Naive thymus-derived CD4-positive, alpha-beta T cell (primary cell): ENCODE results near the gene THG1L. TPM values are rescaled to one million over a fixed set of nuclear protein-coding genes. Genes with fewer than 3 reads are reported as not detected.
"Not testable (repeated sequence)": the region's sequence is repeated elsewhere in the genome, so short reads cannot be mapped to it uniquely, and the experiment has no call there.

Experiments
- ATAC-seq: fragments of 150-1000 bp; cut with Tn5 transposase; 2 replicates; pipeline ENCODE4 v1.10.0; 2021; ENCODE audit warnings: mild to moderate bottlenecking, moderate library complexity
- CTCF ChIA-PET: fragments of 350-600 bp; sonication (Branson Sonifier 250); formaldehyde crosslinking; loops from one replicate; lab custom pipeline; 2021; ENCODE audit warnings: antibody characterized with exemption; lab: Charles Lee
- POLR2A ChIA-PET: fragments of 350-600 bp; sonication (Branson Sonifier 250); formaldehyde crosslinking; loops from one replicate; lab custom pipeline; 2021; ENCODE audit warnings: antibody characterized with exemption, inconsistent platforms; lab: Charles Lee
- DNase-seq, 9 donors: peaks; one replicate each; pipeline versions ENCODE4 v3.0.0 to v3.0.0-alpha.2; 2020 to 2022; ENCODE audit warnings: mixed read lengths in 1 of 9
- H3K27ac ChIP-seq: one replicate; pipeline ENCODE4 v1.7.0; 2013; ENCODE audit warnings: mild to moderate bottlenecking, low read depth, low read length, moderate library complexity
- H3K27me3 ChIP-seq, 2 donors: one replicate each; pipeline ENCODE4 v1.7.0; 2013; ENCODE audit warnings: low read length in 2 of 2, mild to moderate bottlenecking in 2 of 2, moderate library complexity in 2 of 2; ENCODE audit not compliant: control insufficient read depth in 2 of 2, insufficient read depth in 2 of 2
- H3K36me3 ChIP-seq, 3 experiments: 1 replicate in 2 of 3; 2 replicates in 1 of 3; pipeline ENCODE4 v1.7.0; 2013; ENCODE audit warnings: low read length in 3 of 3, mild to moderate bottlenecking in 3 of 3, moderate library complexity in 1 of 3; ENCODE audit not compliant: insufficient read depth in 3 of 3, control insufficient read depth in 2 of 3
- H3K4me1 ChIP-seq, 2 donors: one replicate each; pipeline ENCODE4 v1.7.0; 2013; ENCODE audit warnings: low read length in 2 of 2, mild to moderate bottlenecking in 2 of 2, moderate library complexity in 1 of 2; ENCODE audit not compliant: control insufficient read depth in 2 of 2, insufficient read depth in 2 of 2
- H3K4me3 ChIP-seq: 2 replicates; pipeline ENCODE4 v1.7.0; 2013; ENCODE audit warnings: mild to moderate bottlenecking, low read length
- H3K9me3 ChIP-seq, 3 experiments: 1 replicate in 2 of 3; 2 replicates in 1 of 3; pipeline ENCODE4 v1.7.0; 2013; ENCODE audit warnings: low read length in 3 of 3; ENCODE audit not compliant: control insufficient read depth in 2 of 3
- H3K27ac Mint-ChIP-seq, 9 donors: one replicate each; pipeline ENCODE4 v1.8.0; 2020 to 2022; ENCODE audit warnings: mixed read lengths in 9 of 9, mild to moderate bottlenecking in 8 of 9, moderate library complexity in 5 of 9, inconsistent platforms in 2 of 9
- H3K27me3 Mint-ChIP-seq, 5 donors: one replicate each; pipeline ENCODE4 v1.8.0; 2021 to 2022; ENCODE audit warnings: mixed read lengths in 5 of 5, mild to moderate bottlenecking in 1 of 5
- H3K36me3 Mint-ChIP-seq, 5 donors: one replicate each; pipeline ENCODE4 v1.8.0; 2020 to 2022; ENCODE audit warnings: mixed read lengths in 5 of 5, mild to moderate bottlenecking in 3 of 5, inconsistent platforms in 1 of 5
- H3K4me1 Mint-ChIP-seq, 7 donors: one replicate each; pipeline ENCODE4 v1.8.0; 2020 to 2022; ENCODE audit warnings: mixed read lengths in 7 of 7, mild to moderate bottlenecking in 3 of 7, inconsistent platforms in 1 of 7
- H3K4me3 Mint-ChIP-seq, 10 donors: one replicate each; pipeline ENCODE4 v1.8.0; 2020 to 2022; ENCODE audit warnings: mild to moderate bottlenecking in 10 of 10, mixed read lengths in 10 of 10, moderate library complexity in 6 of 10, inconsistent platforms in 2 of 10
- H3K9me3 Mint-ChIP-seq, 11 donors: one replicate each; pipeline ENCODE4 v1.8.0; 2020 to 2022; ENCODE audit warnings: mixed read lengths in 11 of 11, mild to moderate bottlenecking in 4 of 11, inconsistent platforms in 1 of 11, moderate library complexity in 1 of 11
- intact Hi-C, 2 donors: fragments of 100-400 bp; cut with micrococcal nuclease; formaldehyde crosslinking; loops; one replicate each; pipeline ENCODE4 v1.15.1; 2023
- polyA plus RNA-seq, 2 donors: library from polyadenylated mRNA; unstranded; fragments of 300-500 nt; fragmentation: Illumina TruSeq; gene quantifications; one replicate each; pipeline ENCODE4 v1.2.3, GENCODE V29; 2021
- total RNA-seq, 6 experiments: library from RNA in 5 of 6; stranded (reverse) in 5 of 6; gene quantifications; 1 replicate in 5 of 6; 2 replicates in 1 of 6; pipeline ENCODE4 v1.2.3 and lab custom pipeline; 2021 to 2026

The THG1L gene
- total and polyA plus RNA-seq, 7 experiments from 2014 or later = 4.6 to 17.4 (median 7.0) TPM

GRCh38 chr5:157721159-157721558 is 10.1 kb upstream of the THG1L start:
- POLR2A ChIA-PET = no interaction called here
- CTCF ChIA-PET = no interaction called here
- no peak overlapping the region for H3K4me3 ChIP-seq
- peaks cover 0 to 9% (median 2%) of the 10 kb centered on the region in 11 donors for H3K9me3 Mint-ChIP-seq
- H3K4me3 Mint-ChIP-seq = no peak overlapping the region
- H3K27me3 ChIP-seq = no peaks in the 10 kb centered on the region
- H3K36me3 Mint-ChIP-seq = peaks cover 6 to 17% (median 10%) of the 10 kb centered on the region in 5 donors
- no peak overlapping the region for H3K27ac ChIP-seq
- intact Hi-C loops = no loop called here
- H3K27ac Mint-ChIP-seq = no peak overlapping the region
- DNase-seq = no peak
- H3K36me3 ChIP-seq = no peaks in the 10 kb centered on the region
- no peaks in the 10 kb centered on the region for H3K9me3 ChIP-seq
- ATAC-seq = no peak
- peaks cover 9 to 33% (median 16%) of the 10 kb centered on the region in 7 donors for H3K4me1 Mint-ChIP-seq
- no peaks in the 10 kb centered on the region for H3K4me1 ChIP-seq
- peaks cover 0 to 6% (median 0%) of the 10 kb centered on the region in 5 donors for H3K27me3 Mint-ChIP-seq

- H3K27ac ChIP-seq, POLR2A ChIA-PET, CTCF ChIA-PET, intact Hi-C loops, H3K4me1 ChIP-seq, H3K27me3 Mint-ChIP-seq, H3K9me3 Mint-ChIP-seq, H3K4me3 ChIP-seq, H3K4me3 Mint-ChIP-seq, DNase-seq, H3K36me3 ChIP-seq, H3K9me3 ChIP-seq, H3K27me3 ChIP-seq, ATAC-seq: not testable (repeated sequence)
- Mint-ChIP-seq H3K27ac (peak overlapping the region in 1 of 9 donors; percentile 27), H3K36me3 (peaks cover 6 to 16% (median 12%) of the 10 kb centered on the region in 5 donors), H3K4me1 (peaks cover 7 to 20% (median 9%) of the 10 kb centered on the region in 7 donors)
These were observed 8.3 kb upstream of the THG1L start for GRCh38 chr5:157722895-157723294.

- ATAC-seq, CTCF ChIA-PET, POLR2A ChIA-PET, H3K27ac Mint-ChIP-seq, intact Hi-C loops, H3K4me3 ChIP-seq, H3K27ac ChIP-seq, H3K9me3 Mint-ChIP-seq, H3K36me3 ChIP-seq, H3K9me3 ChIP-seq, DNase-seq, H3K4me1 ChIP-seq, H3K4me3 Mint-ChIP-seq, H3K27me3 ChIP-seq, H3K27me3 Mint-ChIP-seq: not testable (repeated sequence)
- Mint-ChIP-seq H3K36me3 (peaks cover 6 to 14% (median 12%) of the 10 kb centered on the region in 5 donors), H3K4me1 (peaks cover 4 to 16% (median 10%) of the 10 kb centered on the region in 7 donors)
These were observed 4.6 kb upstream of the THG1L start for GRCh38 chr5:157726607-157727006.

- H3K27ac Mint-ChIP-seq, H3K9me3 Mint-ChIP-seq, H3K4me3 Mint-ChIP-seq, H3K9me3 ChIP-seq, POLR2A ChIA-PET, H3K4me3 ChIP-seq, H3K27me3 ChIP-seq, H3K4me1 ChIP-seq, ATAC-seq, DNase-seq, H3K27me3 Mint-ChIP-seq, H3K27ac ChIP-seq, H3K36me3 ChIP-seq, intact Hi-C loops: not testable (repeated sequence)
- CTCF ChIA-PET = interaction anchor here (1.4 kb wide), 1 partner anchor 16 kb away, joined by 3 read pairs; the partner anchor contains the start of gene LSM11
- H3K4me1 Mint-ChIP-seq = peaks cover 13 to 24% (median 20%) of the 10 kb centered on the region in 7 donors
- H3K36me3 Mint-ChIP-seq = peaks cover 0 to 11% (median 6%) of the 10 kb centered on the region in 5 donors
These were observed 3.4 kb upstream of the THG1L start for GRCh38 chr5:157727858-157728257.

- ATAC-seq (no peak), DNase-seq (no peak)
- Mint-ChIP-seq H3K27me3 (no peaks in the 10 kb centered on the region), H3K27ac (no peak overlapping the region), H3K4me1 (peaks cover 9 to 26% (median 23%) of the 10 kb centered on the region in 7 donors), H3K36me3 (peaks cover 4 to 14% (median 6%) of the 10 kb centered on the region in 5 donors), H3K9me3 (peaks cover 0 to 4% (median 0%) of the 10 kb centered on the region in 11 donors), H3K4me3 (no peak overlapping the region)
- no peaks in the 10 kb centered on the region for H3K27me3 ChIP-seq
- H3K9me3 ChIP-seq = no peaks in the 10 kb centered on the region
- H3K4me3 ChIP-seq = no peak overlapping the region
- H3K4me1 ChIP-seq = peaks cover 3 to 7% of the 10 kb centered on the region in 2 donors
- CTCF ChIA-PET = no interaction called here
- intact Hi-C loops = loop anchor here (2.0 to 5.0 kb wide), 4 partner anchors 127 to 587 kb away; partner anchors contain the start of gene MED7 (in 2 of the 2)
- POLR2A ChIA-PET = interaction anchor here (1.9 kb wide), 1 partner anchor 587 kb away, joined by 5 read pairs; the partner anchor contains the start of gene MED7
- no peak overlapping the region for H3K27ac ChIP-seq
- peaks cover 0 to 4% (median 0%) of the 10 kb centered on the region in 3 experiments for H3K36me3 ChIP-seq
These were observed 1.4 kb upstream of the THG1L start for GRCh38 chr5:157729858-157730257.

- DNase-seq (no peak), ATAC-seq (no peak)
- Mint-ChIP-seq H3K9me3 (peaks cover 0 to 4% (median 0%) of the 10 kb centered on the region in 11 donors), H3K27ac (peak overlapping the region; percentile 80 to 98 (median 93)), H3K4me1 (peaks cover 9 to 26% (median 23%) of the 10 kb centered on the region in 7 donors), H3K27me3 (no peaks in the 10 kb centered on the region), H3K4me3 (peak overlapping the region; percentile 87 to 99 (median 97)), H3K36me3 (peaks cover 0 to 14% (median 7%) of the 10 kb centered on the region in 5 donors)
- intact Hi-C loops = loop anchor here (1.0 to 5.0 kb wide), 11 partner anchors 12 to 1478 kb away; partner anchors contain the start of genes CLINT1 (in 2 of the 2), LSM11 (in 2 of the 2), MED7 (in 2 of the 2) and RNF145 (in 1 of the 2)
- ChIA-PET POLR2A (interaction anchor here (0.6 to 1.9 kb wide), 4 partner anchors 88 to 819 kb away, joined by 3 to 5 read pairs (median 4); partner anchors contain the start of gene MED7), CTCF (interaction anchor here (0.6 to 2.5 kb wide), 3 partner anchors 13 to 466 kb away, joined by 3 to 19 read pairs (median 3); partner anchors contain the start of gene LSM11)
- no peaks in the 10 kb centered on the region for H3K9me3 ChIP-seq
- H3K4me3 ChIP-seq = peak overlapping the region; percentile 73
- H3K27me3 ChIP-seq = no peaks in the 10 kb centered on the region
- H3K27ac ChIP-seq = peak overlapping the region; percentile 73
- peaks cover 0 to 12% (median 0%) of the 10 kb centered on the region in 3 experiments for H3K36me3 ChIP-seq
- peaks cover 3 to 7% of the 10 kb centered on the region in 2 donors for H3K4me1 ChIP-seq
These were observed 334 bp upstream of the THG1L start for GRCh38 chr5:157730900-157731271.
